Measurements from ENCODE around the gene UPF3B.
"Not testable (repeated sequence)": the region's sequence is repeated elsewhere in the genome, so short reads cannot be mapped to it uniquely, and the experiment has no call there.

Gene UPF3B

DNA sequence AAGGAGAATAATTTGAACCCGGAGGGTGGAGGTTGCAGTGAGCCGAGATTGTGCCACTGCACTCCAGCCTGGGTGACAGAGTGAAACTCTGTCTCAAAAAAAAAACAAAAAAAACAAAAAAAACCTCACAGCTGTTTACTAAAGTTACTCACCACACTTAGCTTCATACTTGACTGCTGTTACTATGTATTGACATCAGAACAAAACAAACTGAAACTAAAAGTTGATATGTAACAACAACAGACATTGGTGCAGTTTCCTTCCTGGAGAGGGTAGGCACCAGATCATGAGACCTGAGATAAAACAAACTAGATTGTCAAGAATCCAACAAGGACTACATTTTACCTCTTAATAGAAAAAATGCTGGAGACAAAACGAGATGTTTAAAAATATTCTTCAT, 31.1 kb downstream of the UPF3B start:
- not testable (repeated sequence) for DNase-seq

DNA sequence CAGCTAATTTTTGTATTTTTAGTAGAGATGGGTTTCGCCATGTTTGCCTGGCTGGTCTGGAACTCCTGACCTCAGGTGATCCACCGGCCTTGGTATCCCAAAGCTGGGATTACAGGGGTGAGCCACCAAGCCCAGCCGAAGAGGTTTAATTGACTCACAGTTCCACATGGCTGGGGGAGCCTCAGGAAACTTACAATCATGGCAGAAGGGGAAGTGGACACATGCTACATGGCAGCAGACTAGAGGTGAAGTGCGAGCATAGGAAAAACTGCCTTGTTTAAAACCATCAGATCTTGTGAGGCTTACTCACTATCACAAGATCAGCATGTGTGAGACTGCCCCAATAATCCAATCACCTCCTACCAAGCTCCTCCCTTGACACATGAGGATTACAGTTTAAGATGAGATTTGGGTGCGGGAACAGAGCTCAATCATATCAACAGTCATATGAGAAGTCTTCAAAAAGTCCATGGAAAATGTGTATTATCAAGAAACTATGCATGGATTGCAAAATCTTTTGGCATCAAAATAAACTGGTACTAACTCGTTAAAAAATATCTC, 35.6 kb downstream of the UPF3B start:
- DNase-seq: no peak

DNA sequence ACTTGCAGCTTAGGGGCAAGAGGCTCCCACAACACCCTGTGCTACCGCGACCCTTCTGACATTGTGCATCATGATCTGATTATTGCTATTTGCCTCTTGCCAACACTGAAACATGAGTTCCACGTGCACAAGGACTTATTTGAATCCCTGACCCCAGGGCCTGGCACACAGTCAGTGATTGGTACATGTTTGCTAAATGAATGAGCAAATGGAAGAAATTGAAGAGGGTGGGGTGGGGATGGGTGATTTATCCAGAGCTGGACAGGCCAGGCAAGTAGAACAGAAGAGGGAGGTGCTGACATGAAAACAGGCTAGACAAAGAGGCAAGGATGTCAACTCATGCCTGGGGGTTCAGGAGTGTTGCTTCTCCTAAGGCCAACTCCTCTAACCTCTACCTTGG, 36.5 kb downstream of the UPF3B start:
- no peak for DNase-seq

DNA sequence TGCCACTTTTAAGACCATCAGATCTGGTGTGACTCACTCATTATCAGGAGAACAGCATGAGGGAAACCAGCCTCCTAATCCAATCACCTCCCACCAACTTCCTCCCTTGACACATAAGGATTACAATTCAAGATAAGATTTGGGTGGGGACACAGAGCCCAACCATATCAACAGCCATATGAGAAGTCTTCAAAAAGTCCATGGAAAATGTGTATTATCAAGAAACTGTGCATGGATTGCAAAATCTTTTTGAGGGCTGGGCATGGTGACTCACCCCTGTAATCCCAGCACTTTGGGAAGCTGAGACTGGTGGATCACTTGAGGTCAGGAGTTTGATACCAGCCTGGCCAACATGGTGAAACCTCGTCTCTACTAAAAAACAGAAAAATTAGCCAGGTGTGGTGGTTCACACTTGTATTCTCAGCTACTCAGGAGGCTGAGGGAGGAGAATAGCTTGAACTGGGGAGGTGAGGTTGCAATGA, 43.5 kb downstream of the UPF3B start:
- DNase-seq: no peak

DNA sequence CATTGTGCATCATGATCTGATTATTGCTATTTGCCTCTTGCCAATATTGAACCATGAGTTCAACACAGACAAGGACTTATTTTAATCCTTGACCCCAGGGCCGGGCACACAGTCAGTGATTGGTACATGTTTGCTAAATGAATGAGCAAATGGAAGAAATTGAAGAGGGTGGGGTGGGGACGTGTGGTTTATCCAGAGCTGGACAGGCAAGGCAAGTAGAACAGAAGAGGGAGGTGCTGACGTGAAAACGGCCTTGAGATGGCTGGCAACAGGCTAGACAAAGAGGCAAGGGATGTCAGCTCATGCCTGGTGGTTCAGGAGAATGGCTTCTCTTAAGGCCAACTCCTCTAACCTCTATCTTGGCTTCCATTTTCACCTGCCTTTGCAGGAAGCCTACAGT, 44.3 kb downstream of the UPF3B start:
- DNase-seq: not testable (repeated sequence)

DNA sequence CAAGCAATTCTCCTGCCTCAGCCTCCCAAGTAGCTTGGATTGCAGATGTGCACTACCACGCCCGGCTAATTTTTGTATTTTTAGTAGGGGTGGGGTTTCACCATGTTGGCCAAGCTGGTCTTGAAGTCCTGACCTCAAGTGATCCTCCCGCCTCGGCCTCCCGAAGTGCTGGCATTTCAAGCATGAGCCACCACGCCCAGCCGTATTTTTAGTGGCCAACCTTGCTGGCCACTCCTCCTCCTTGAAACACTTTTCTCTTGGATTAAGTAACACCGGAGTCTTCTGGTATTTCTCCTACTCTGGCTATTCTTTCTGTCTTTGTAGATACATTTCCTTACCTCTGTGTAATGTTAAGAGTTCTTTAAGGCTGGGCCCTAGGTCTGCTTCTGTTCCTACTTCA, 50.2 kb downstream of the UPF3B start:
- DNase-seq: no peak

DNA sequence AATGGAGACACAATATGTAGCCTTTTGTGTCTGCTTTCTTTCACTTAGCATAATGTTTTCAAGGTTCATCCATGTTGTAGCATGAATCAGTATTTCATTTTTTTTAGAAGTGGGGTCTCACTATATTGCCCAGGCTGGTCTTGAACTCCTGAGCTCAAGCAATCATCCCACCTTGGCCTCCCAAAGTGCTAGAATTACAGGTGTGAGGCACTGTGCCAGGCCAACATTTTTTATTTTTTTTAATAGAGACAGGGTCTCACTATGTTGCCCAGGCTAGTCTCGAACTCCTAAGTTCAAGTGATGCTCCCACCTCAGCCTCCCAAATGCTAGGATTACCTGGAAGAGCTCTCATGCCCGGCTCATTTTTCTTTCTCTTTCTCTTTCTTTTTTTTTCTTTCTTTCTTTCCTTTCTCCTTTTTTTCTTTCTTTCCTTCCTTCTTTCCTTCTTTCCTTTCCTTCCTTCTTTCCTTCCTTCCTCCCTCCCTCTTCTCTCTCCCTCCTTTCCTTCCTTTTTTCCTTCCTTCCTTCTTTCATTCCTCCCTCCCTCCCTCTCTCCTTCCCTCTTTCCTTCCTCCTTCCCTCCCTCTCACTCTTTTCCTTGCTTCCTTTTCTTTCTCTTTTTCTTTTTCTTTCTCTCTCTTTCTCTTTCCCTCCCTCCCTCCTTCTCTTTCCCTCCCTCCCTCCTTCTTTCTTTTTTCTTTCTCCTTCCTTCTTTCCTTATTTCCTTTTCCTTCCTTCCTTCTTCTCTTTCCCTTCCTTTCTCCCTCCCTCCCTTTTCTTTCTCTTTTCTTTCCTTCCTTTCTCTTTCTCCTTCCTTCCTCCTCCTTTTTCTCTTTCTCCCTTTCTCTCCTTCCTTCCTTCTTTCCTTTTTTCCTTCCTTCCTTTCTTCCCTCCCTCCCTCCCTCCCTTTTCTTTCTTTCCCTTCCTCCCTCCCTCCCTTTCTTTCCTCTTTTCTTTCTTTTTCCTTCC, 51.2 kb downstream of the UPF3B start:
- DNase-seq: no peak

DNA sequence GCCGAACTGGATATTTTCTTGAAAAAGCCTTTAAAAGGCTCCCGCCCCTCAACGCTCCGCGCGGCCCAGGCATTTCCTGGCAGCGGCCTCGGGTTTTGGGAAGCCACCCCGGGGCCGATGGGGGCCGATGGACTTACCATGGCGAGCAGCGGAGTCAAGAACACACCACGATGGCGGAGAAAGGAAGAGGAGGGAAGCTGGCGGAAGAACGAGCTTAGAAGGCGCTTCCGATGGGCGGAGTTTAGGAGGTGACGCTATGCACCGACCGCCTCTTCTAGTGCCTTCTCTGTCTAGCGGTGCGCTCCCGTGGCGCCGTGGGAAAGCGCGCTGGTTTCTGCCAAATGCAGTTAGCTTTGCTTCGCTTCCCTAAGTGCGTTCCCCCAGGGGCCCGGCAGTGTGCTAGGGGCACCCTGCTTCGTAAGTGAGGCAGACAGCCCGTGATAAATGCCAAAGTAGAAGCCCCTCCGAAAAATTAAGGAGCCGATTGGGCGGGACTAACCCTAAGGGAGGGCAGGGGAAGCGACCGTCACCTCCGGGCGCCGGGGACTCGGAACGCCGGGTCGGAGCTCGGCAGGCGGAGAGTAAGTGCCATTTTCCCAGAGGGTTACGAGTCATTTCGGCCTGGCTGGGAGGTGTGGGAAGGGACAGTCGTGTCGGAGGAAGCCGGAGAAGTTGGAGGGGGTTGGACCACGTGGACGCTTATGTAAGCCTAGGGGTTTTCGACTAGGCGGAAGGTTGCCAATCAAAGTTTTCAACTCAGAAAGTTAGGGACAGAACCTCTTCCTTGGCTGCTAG, 61.1 kb downstream of the UPF3B start, which contains the start of gene RPL39:
RPL39 (minus strand) TSS at position 194 of the 795 bp plus-strand sequence; CDS start at position 140, 54 bp downstream.
- peak; percentile 54 for DNase-seq

DNA sequence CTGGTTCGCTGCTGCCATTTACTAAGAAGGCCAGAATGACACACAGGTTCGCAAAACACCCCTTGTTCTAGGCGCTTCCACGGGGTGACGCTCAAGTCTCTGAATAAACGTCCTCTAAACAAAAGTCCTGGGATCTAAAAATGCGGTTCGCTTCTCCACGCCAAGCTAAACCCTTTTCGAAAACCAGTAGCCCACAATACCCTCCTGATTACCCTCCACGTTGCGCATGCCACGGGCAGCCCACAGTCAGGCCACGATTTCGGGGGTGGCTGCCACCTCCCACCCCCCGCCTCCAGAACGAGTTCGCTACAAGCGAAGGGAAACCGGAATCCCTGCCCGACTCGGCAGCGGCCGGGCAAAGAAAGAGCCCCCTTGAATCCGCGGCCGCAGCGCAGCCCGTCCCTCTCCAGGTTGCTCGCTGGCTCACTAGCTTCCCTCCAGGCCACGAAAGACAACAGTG, 61.8 kb downstream of the UPF3B start:
- peak; percentile 30 for DNase-seq

DNA sequence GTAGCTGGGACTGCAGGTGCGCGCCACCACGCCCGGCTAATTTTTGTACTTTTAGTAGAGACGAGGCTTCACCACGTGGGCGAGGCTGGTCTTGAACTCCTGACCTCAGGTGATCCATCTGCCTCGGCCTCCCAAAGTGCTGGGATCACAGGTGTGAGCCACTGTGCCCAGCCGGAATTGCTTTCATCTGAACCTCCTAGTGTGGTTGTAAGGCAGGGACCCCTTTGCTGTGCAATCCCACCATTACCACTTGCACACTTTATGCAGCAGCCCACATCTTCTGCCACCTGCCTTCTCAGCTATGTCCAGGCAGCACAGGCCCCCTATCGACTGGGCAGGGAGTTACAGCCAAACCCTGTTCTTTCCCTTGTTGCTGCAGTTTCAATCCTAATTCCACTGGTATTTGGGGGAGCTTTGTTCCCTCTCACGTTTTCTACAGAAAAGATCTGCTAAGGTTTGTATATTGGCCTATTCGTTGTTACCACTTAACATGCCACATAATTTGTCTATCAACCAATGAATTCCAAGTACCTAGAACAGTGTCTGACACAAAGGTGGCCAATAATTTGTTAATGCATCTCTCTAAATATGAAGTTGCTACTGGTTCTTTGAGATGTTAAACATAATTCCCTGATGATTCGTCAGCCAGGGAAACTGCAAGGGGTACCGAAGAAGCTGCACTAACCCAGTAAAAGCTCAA, 67.9 kb downstream of the UPF3B start:
- no peak for DNase-seq
